H1 (cell line): Measurements from ENCODE around the gene VEGFC. TPM values are rescaled to one million over a fixed set of nuclear protein-coding genes. Genes with fewer than 3 reads are reported as not detected.

Experiments used
- CTCF ChIA-PET: fragments of 300-600 bp; sonication (Branson Sonifier 250); formaldehyde crosslinking; loops from one replicate; lab custom pipeline; 2021; ENCODE audit not compliant: partially characterized antibody; lab: Charles Lee
- POLR2A ChIA-PET: fragments of 300-600 bp; sonication (Branson Sonifier 250); formaldehyde crosslinking; loops from one replicate; lab custom pipeline; 2021; ENCODE audit warnings: inconsistent platforms; ENCODE audit not compliant: partially characterized antibody; lab: Charles Lee
- DNase-seq, 2 experiments: peaks; one replicate each; pipeline versions ENCODE4 v3.0.0 to v3.0.0-alpha.2; 2010 to 2022; ENCODE audit warnings: low spot score in 2 of 2, low read depth in 1 of 2, mixed read lengths in 1 of 2
- FAIRE-seq: peaks from 2 replicates; lab custom pipeline; 2011; peaks lifted over from hg19 to GRCh38; lab: Jason Lieb, UNC
- H2AFZ ChIP-seq: 2 replicates; pipeline ENCODE4 v1.8.1; 2012; ENCODE audit warnings: low read length, inconsistent platforms
- H2AK5ac ChIP-seq: 2 replicates; pipeline ENCODE4 v1.6.1; 2013; ENCODE audit warnings: low read depth, low read length
- H2BK120ac ChIP-seq: replicated peaks from 2 replicates; pipeline ENCODE3; 2013; ENCODE audit warnings: low read depth, low read length, inconsistent platforms
- H2BK12ac ChIP-seq: 2 replicates; pipeline ENCODE4 v1.6.1; 2013; ENCODE audit warnings: low read depth, low read length
- H2BK15ac ChIP-seq: 2 replicates; pipeline ENCODE4 v1.6.1; 2013; ENCODE audit warnings: low read length
- H2BK20ac ChIP-seq: 2 replicates; pipeline ENCODE4 v1.6.1; 2013; ENCODE audit warnings: low read length
- H2BK5ac ChIP-seq: 2 replicates; pipeline ENCODE4 v1.6.1; 2013; ENCODE audit warnings: low read depth, low read length
- H3K14ac ChIP-seq: 2 replicates; pipeline ENCODE4 v1.6.1; 2013; ENCODE audit warnings: inconsistent platforms; ENCODE audit not compliant: insufficient read length
- H3K18ac ChIP-seq: 2 replicates; pipeline ENCODE4 v1.6.1; 2013; ENCODE audit warnings: low read length; ENCODE audit errors: extremely low read depth
- H3K23ac ChIP-seq: 2 replicates; pipeline ENCODE4 v1.6.1; 2013; ENCODE audit warnings: inconsistent platforms; ENCODE audit not compliant: insufficient read length
- H3K23me2 ChIP-seq: 2 replicates; pipeline ENCODE4 v1.6.1; 2013; ENCODE audit warnings: low read depth, low read length
- H3K27ac ChIP-seq: 2 replicates; pipeline ENCODE4 v1.6.1; 2011; ENCODE audit warnings: low read depth, low read length, inconsistent platforms
- H3K27me3 ChIP-seq, 4 experiments: replicated peaks in 1 of 4; 1 replicate in 1 of 4; 2 replicates in 3 of 4; pipeline versions ENCODE4 v1.6.1 to v1.8.1; 2011 to 2013; ENCODE audit warnings: low read length in 3 of 4, mild to moderate bottlenecking in 3 of 4, inconsistent platforms in 2 of 4, mixed read lengths in 2 of 4, moderate library complexity in 1 of 4; ENCODE audit not compliant: control insufficient read depth in 3 of 4, insufficient read depth in 3 of 4; ENCODE audit errors: extremely low read depth in 1 of 4
- H3K36me3 ChIP-seq, 4 experiments: 2 replicates each; pipeline versions ENCODE4 v1.6.1 to v1.8.1; 2011 to 2013; ENCODE audit warnings: mild to moderate bottlenecking in 4 of 4, low read length in 3 of 4, moderate library complexity in 2 of 4, control low read depth in 1 of 4, inconsistent platforms in 1 of 4; ENCODE audit not compliant: insufficient read depth in 4 of 4, control insufficient read depth in 2 of 4
- H3K4ac ChIP-seq: replicated peaks from 2 replicates; pipeline ENCODE3; 2013; ENCODE audit warnings: low read length, low read depth, mixed read lengths, inconsistent platforms; ENCODE audit not compliant: insufficient read length
- H3K4me1 ChIP-seq, 4 experiments: replicated peaks in 1 of 4; 1 replicate in 1 of 4; 2 replicates in 3 of 4; pipeline versions ENCODE4 v1.6.1 to v1.8.1; 2011 to 2013; ENCODE audit warnings: low read length in 3 of 4, inconsistent platforms in 2 of 4, mixed read lengths in 1 of 4; ENCODE audit not compliant: insufficient read depth in 4 of 4, control insufficient read depth in 3 of 4
- H3K4me2 ChIP-seq, 2 experiments: 2 replicates each; pipeline versions ENCODE4 v1.6.1 to v1.8.1; 2011 to 2013; ENCODE audit warnings: low read depth in 2 of 2, low read length in 2 of 2, control low read depth in 1 of 2, inconsistent platforms in 1 of 2, mild to moderate bottlenecking in 1 of 2; ENCODE audit not compliant: insufficient read depth in 1 of 2
- H3K4me3 ChIP-seq, 4 experiments: fragments of 200-600, 300-600 bp in 1 of 4; sonication (generic), shearing (Covaris generic), sonication (Bioruptor Twin) in 1 of 4; 2 replicates each; pipeline versions ENCODE4 v1.5.1 to v1.8.1; 2011 to 2016; ENCODE audit warnings: low read length in 4 of 4, low read depth in 3 of 4, control low read depth in 2 of 4, inconsistent platforms in 2 of 4, mild to moderate bottlenecking in 2 of 4, mixed read lengths in 1 of 4, moderate library complexity in 1 of 4; ENCODE audit not compliant: insufficient read depth in 2 of 4; ENCODE audit errors: extremely low read depth in 1 of 4
- H3K56ac ChIP-seq: replicated peaks from 2 replicates; pipeline ENCODE3; 2013; ENCODE audit warnings: low read depth, mild to moderate bottlenecking, mixed read lengths, low read length, inconsistent platforms; ENCODE audit not compliant: insufficient read length
- H3K79me1 ChIP-seq: 2 replicates; pipeline ENCODE4 v1.6.1; 2013; ENCODE audit warnings: low read depth, low read length, control low read depth
- H3K79me2 ChIP-seq, 2 experiments: 2 replicates each; pipeline versions ENCODE4 v1.6.1 to v1.8.1; 2012 to 2013; ENCODE audit warnings: low read length in 2 of 2, mild to moderate bottlenecking in 2 of 2, inconsistent platforms in 1 of 2; ENCODE audit not compliant: insufficient read depth in 2 of 2, control insufficient read depth in 1 of 2
- H3K9ac ChIP-seq, 4 experiments: replicated peaks in 1 of 4; 1 replicate in 1 of 4; 2 replicates in 3 of 4; pipeline versions ENCODE4 v1.6.1 to v1.8.1; 2011 to 2013; ENCODE audit warnings: low read depth in 3 of 4, low read length in 3 of 4, control low read depth in 2 of 4, mild to moderate bottlenecking in 2 of 4, moderate library complexity in 2 of 4, inconsistent platforms in 1 of 4; ENCODE audit errors: extremely low read depth in 1 of 4
- H3K9me3 ChIP-seq, 2 experiments: 2 replicates each; pipeline versions ENCODE4 v1.6.1 to v1.8.1; 2012 to 2013; ENCODE audit warnings: mild to moderate bottlenecking in 2 of 2, moderate library complexity in 2 of 2, control low read depth in 1 of 2, inconsistent platforms in 1 of 2, low read depth in 1 of 2, low read length in 1 of 2, mixed read lengths in 1 of 2; ENCODE audit not compliant: insufficient read depth in 2 of 2
- H4K20me1 ChIP-seq, 2 experiments: replicated peaks in 1 of 2; 2 replicates each; pipeline versions ENCODE3 to v1.8.1; 2011 to 2013; ENCODE audit warnings: inconsistent platforms in 2 of 2, low read length in 2 of 2, mild to moderate bottlenecking in 1 of 2; ENCODE audit not compliant: insufficient read depth in 2 of 2, control insufficient read depth in 1 of 2
- H4K5ac ChIP-seq: 2 replicates; pipeline ENCODE4 v1.6.1; 2013; ENCODE audit warnings: low read length, low read depth, mixed read lengths, inconsistent platforms; ENCODE audit not compliant: insufficient read length
- H4K8ac ChIP-seq: 2 replicates; pipeline ENCODE4 v1.8.0; 2013; ENCODE audit warnings: mild to moderate bottlenecking, moderate library complexity, low read length, inconsistent platforms; ENCODE audit not compliant: insufficient read depth; ENCODE audit errors: extremely low read depth
- H4K91ac ChIP-seq: replicated peaks from 2 replicates; pipeline ENCODE3; 2013; ENCODE audit warnings: low read length, mixed read lengths, inconsistent platforms; ENCODE audit not compliant: insufficient read length
- BACH1 ChIP-seq: IDR thresholded peaks from 2 replicates; pipeline ENCODE4 v1.6.1; 2012; ENCODE audit warnings: low read length, improper control_type of control experiment
- CBX8 ChIP-seq: fragments of 300-800, 300-1000 bp; sonication (generic); IDR thresholded peaks from 2 replicates; pipeline ENCODE4 v1.7.1; 2016; ENCODE audit warnings: low read depth, low read length, borderline replicate concordance
- CHD1 ChIP-seq: IDR thresholded peaks from 2 replicates; pipeline ENCODE4 v1.6.1; 2012; ENCODE audit warnings: low read depth, low read length, improper control_type of control experiment
- CTBP2 ChIP-seq: IDR thresholded peaks from 2 replicates; pipeline ENCODE4 v1.7.0; 2011; ENCODE audit warnings: borderline replicate concordance, mild to moderate bottlenecking, moderate library complexity, mixed read lengths, low read length; ENCODE audit not compliant: insufficient read depth, insufficient read length
- GABPA ChIP-seq: IDR thresholded peaks from 2 replicates; pipeline ENCODE4 v1.6.1; 2011; ENCODE audit warnings: mild to moderate bottlenecking, low read length, moderate library complexity, borderline replicate concordance; ENCODE audit not compliant: insufficient read depth
- GTF2F1 ChIP-seq: IDR thresholded peaks from 2 replicates; pipeline ENCODE4 v1.6.1; 2012; ENCODE audit warnings: low read depth, low read length, improper control_type of control experiment, borderline replicate concordance
- KDM4A ChIP-seq: IDR thresholded peaks from one replicate; pipeline ENCODE4 v1.7.1; 2012; ENCODE audit warnings: low read depth, mild to moderate bottlenecking, moderate library complexity, low read length, inconsistent platforms; ENCODE audit not compliant: severe bottlenecking
- MAFK ChIP-seq: IDR thresholded peaks from 2 replicates; pipeline ENCODE4 v1.6.1; 2012; ENCODE audit warnings: low read depth, mild to moderate bottlenecking, improper control_type of control experiment, low read length
- POU5F1 ChIP-seq: IDR thresholded peaks from 2 replicates; pipeline ENCODE4 v1.6.1; 2011; ENCODE audit warnings: low read depth, mild to moderate bottlenecking, low read length, moderate library complexity
- RBBP5 ChIP-seq: IDR thresholded peaks from 2 replicates; pipeline ENCODE4 v1.7.1; 2012; ENCODE audit warnings: low read depth, mild to moderate bottlenecking, inconsistent platforms, low read length, moderate library complexity, borderline replicate concordance
- SIN3A ChIP-seq, 2 experiments: IDR thresholded peaks in 1 of 2; conservative IDR thresholded peaks in 1 of 2; 2 replicates each; pipeline ENCODE4 v1.6.1; 2011 to 2012; ENCODE audit warnings: low read length in 2 of 2, improper control_type of control experiment in 1 of 2, low read depth in 1 of 2, mild to moderate bottlenecking in 1 of 2
- SP4 ChIP-seq: IDR thresholded peaks from 2 replicates; pipeline ENCODE4 v1.6.1; 2012; ENCODE audit warnings: low read length, inconsistent platforms
- SRF ChIP-seq: IDR thresholded peaks from 2 replicates; pipeline ENCODE4 v1.6.1; 2011; ENCODE audit warnings: mild to moderate bottlenecking, low read depth, low read length, moderate library complexity
- YY1 ChIP-seq: IDR thresholded peaks from 2 replicates; pipeline ENCODE4 v1.6.1; 2011; ENCODE audit warnings: low read depth, mild to moderate bottlenecking, low read length
- ZNF274 ChIP-seq: IDR thresholded peaks from 2 replicates; pipeline ENCODE4 v1.7.0; 2012; ENCODE audit warnings: low read length, borderline replicate concordance; ENCODE audit errors: extremely low read depth
- WGBS, 2 experiments: shearing (Covaris generic) in 1 of 2; methylation state at CpG; one replicate each; pipeline versions ENCODE4 v1.1.6 to v1.1.7; 2013 to 2015; ENCODE audit warnings: low lambda C conversion rate in 2 of 2, mixed read lengths in 2 of 2, inconsistent platforms in 1 of 2, low coverage in 1 of 2, missing lambda C conversion rate in 1 of 2; ENCODE audit not compliant: insufficient replicate concordance in 2 of 2, insufficient coverage in 1 of 2, insufficient read length in 1 of 2; ENCODE audit errors: extremely low coverage in 1 of 2, missing lambda C conversion rate in 1 of 2; 5-methylcytosine and 5-hydroxymethylcytosine counted together
- polyA plus RNA-seq, 7 experiments: library from polyadenylated mRNA; depleted of rRNA in 3 of 7; stranded (reverse) in 5 of 7; unstranded in 2 of 7; fragments of >200 nt in 5 of 7; fragments of 200-250 nt in 2 of 7; gene quantifications; 1 replicate in 5 of 7; 2 replicates in 1 of 7; 4 replicates in 1 of 7; pipeline versions ENCODE4 v1.2.1 to v1.2.3, GENCODE V29; 2011 to 2013; ENCODE audit warnings: missing spikeins in 2 of 7, mixed read lengths in 2 of 7
- total RNA-seq: library from RNA; stranded (reverse); fragmentation: NEBNext Ultra II Directional; extraction: Animal tissue kit (Norgen Biotek cat#: 25700); gene quantifications from 2 replicates; pipeline ENCODE4 v1.2.1, GENCODE V29; 2021

The VEGFC gene
- total and polyA plus RNA-seq, 2 of the 8 experiments (the other 6 are each of a cell fraction or from before 2014, with no cell fraction given) = 0.53 to 1.4 TPM

- H3K27ac ChIP-seq = no peak overlapping the region
- FAIRE-seq (no peak), DNase-seq (no peak)
- no peaks in the 10 kb centered on the region for H3K4me1 ChIP-seq
- H2BK120ac ChIP-seq = no peak overlapping the region
- 95% methylated on average over 3 of the region's 3 CpGs; no CpG with 5 or more reads in 1 of the 2 experiments for WGBS, 2 experiments
- H3K4ac ChIP-seq = no peak overlapping the region
- H2BK20ac ChIP-seq = no peak overlapping the region
- H4K8ac ChIP-seq = no peak overlapping the region
- H3K79me1 ChIP-seq = no peaks in the 10 kb centered on the region
- H2AK5ac ChIP-seq = no peak overlapping the region
- H3K4me3 ChIP-seq = no peak overlapping the region
- H3K27me3 ChIP-seq = no peaks in the 10 kb centered on the region
- H4K5ac ChIP-seq = no peak overlapping the region
- H2BK12ac ChIP-seq = no peak overlapping the region
- no peaks in the 10 kb centered on the region for H3K79me2 ChIP-seq
- H3K23ac ChIP-seq = no peak overlapping the region
- H2BK5ac ChIP-seq = no peak overlapping the region
- ChIA-PET POLR2A (no interaction called here), CTCF (no interaction called here)
- no peaks in the 10 kb centered on the region; the same call in 1 of the 2 replicates for H3K23me2 ChIP-seq
- no peak overlapping the region for H2BK15ac ChIP-seq
- H3K9ac ChIP-seq = no peak overlapping the region
- H3K4me2 ChIP-seq = no peak overlapping the region
- no peak overlapping the region for H2AFZ ChIP-seq
- no peak overlapping the region for H4K91ac ChIP-seq
- H3K18ac ChIP-seq = no peak overlapping the region
- H4K20me1 ChIP-seq = no peaks in the 10 kb centered on the region
- H3K36me3 ChIP-seq = no peaks in the 10 kb centered on the region
- no peak overlapping the region for H3K14ac ChIP-seq
- no peaks in the 10 kb centered on the region for H3K9me3 ChIP-seq
- no peak overlapping the region for H3K56ac ChIP-seq
- TF ChIP-seq CBX8 (no peak), KDM4A (no peak), POU5F1 (no peak), YY1 (no peak), ZNF274 (no peak), GTF2F1 (no peak), CTBP2 (no peak), RBBP5 (no peak), CHD1 (no peak), MAFK (no peak), SIN3A (conservative IDR thresholded peaks at IDR 0.05 in 1 of 2, IDR thresholded peaks at IDR 0.05 in 1 of 2; ENCODE audit: low read depth in 1 of 2, low read length in 2 of 2) (no peak), GABPA (no peak), SP4 (no peak), BACH1 (no peak), SRF (no peak)
Observed at GRCh38 chr4:176760471-176760870, 32.3 kb downstream of the VEGFC start.
